Measurements from ENCODE around the gene KCTD2.
A peak's percentile ranks its signal among the peaks of the same experiment; 100 is the strongest.

KCTD2 gene

GRCh38 chr17:75077496-75078283, 30.7 kb downstream of the KCTD2 start:
- DNase-seq (ENCODE audit: low read depth) = no peak

- peak; percentile 63 for DNase-seq (ENCODE audit: low read depth)
These were observed 31.4 kb downstream of the KCTD2 start for GRCh38 chr17:75078284-75079022.

- no peak for DNase-seq (ENCODE audit: low read depth)
These were observed 32.0 kb downstream of the KCTD2 start for GRCh38 chr17:75079023-75079373.

GRCh38 chr17:75081611-75082540, 34.9 kb downstream of the KCTD2 start:
- no peak for DNase-seq (ENCODE audit: low read depth)

GRCh38 chr17:75082683-75083082, 35.7 kb downstream of the KCTD2 start:
- DNase-seq (ENCODE audit: low read depth) = no peak

- DNase-seq (ENCODE audit: low read depth) = no peak
These were observed 37.1 kb downstream of the KCTD2 start for GRCh38 chr17:75084039-75084660.

- no peak for DNase-seq (ENCODE audit: low read depth)
These were observed 39.6 kb downstream of the KCTD2 start for GRCh38 chr17:75086496-75087181.

- DNase-seq (ENCODE audit: low read depth) = no peak
These were observed 40.1 kb downstream of the KCTD2 start for GRCh38 chr17:75087182-75087557.

GRCh38 chr17:75087558-75088453, 40.8 kb downstream of the KCTD2 start, which contains the start of gene SLC16A5:
TSS of gene SLC16A5 (plus strand) at chr17:75087954. CDS start at chr17:75093637, 5,683 bp downstream.
- peak; percentile 92 for DNase-seq (ENCODE audit: low read depth)

GRCh38 chr17:75088465-75089417, 41.7 kb downstream of the KCTD2 start:
- DNase-seq (ENCODE audit: low read depth) = peak; percentile 42

- DNase-seq (ENCODE audit: low read depth) = no peak
These were observed 44.1 kb downstream of the KCTD2 start for GRCh38 chr17:75090871-75091854.

- DNase-seq (ENCODE audit: low read depth) = no peak
These were observed 44.9 kb downstream of the KCTD2 start for GRCh38 chr17:75091855-75092327.

- DNase-seq (ENCODE audit: low read depth) = no peak
These were observed 46.6 kb downstream of the KCTD2 start for GRCh38 chr17:75093548-75094158.

- no peak for DNase-seq (ENCODE audit: low read depth)
These were observed 47.9 kb downstream of the KCTD2 start for GRCh38 chr17:75094871-75095399.

GRCh38 chr17:75096082-75096625, 49.1 kb downstream of the KCTD2 start:
- peak; percentile 41 for DNase-seq (ENCODE audit: low read depth)

- DNase-seq (ENCODE audit: low read depth) = no peak
These were observed 50.8 kb downstream of the KCTD2 start for GRCh38 chr17:75097865-75098264.

GRCh38 chr17:75098861-75099260, 51.8 kb downstream of the KCTD2 start:
- DNase-seq (ENCODE audit: low read depth) = no peak

Measured in fibroblast of gingiva (primary cell).